ENCODE data around the gene ZCCHC9. TPM values are rescaled to one million over a fixed set of nuclear protein-coding genes. Genes with fewer than 3 reads are reported as not detected.

ZCCHC9 gene
- polyA plus RNA-seq, 1 donor, result 38.9 TPM

DNA sequence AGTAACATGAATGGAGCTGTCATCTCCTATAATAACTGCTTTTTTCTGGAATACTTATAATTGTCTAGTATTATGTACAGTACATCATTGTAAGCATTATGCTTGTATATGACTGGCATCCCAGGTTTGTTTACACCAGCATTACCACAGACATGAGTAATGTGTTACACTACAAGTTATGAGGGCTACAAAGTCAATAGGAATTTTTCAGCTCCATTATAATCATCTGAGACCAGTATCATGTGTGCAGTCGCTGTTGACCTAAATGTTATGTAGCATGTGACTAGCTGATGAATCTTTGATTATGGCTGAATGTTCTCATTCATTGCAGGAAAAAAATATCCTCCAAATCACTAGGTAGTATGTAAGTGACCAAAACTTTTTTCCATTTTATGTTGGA, 2.2 kb downstream of the ZCCHC9 start:
- no peak overlapping the region for H3K4me3 ChIP-seq (ENCODE audit: low read length)
- H3K9me3 ChIP-seq (ENCODE audit: control insufficient read depth, low read depth, low read length), result no peaks in the 10 kb centered on the region
- no CpG with 5 or more reads among the region's 1 CpG for WGBS (ENCODE audit: insufficient coverage, low lambda C conversion rate)
- no peak for DNase-seq
- no peak overlapping the region for H3K27ac ChIP-seq (ENCODE audit: low read length)
- H3K4me1 ChIP-seq (ENCODE audit: control insufficient read depth, insufficient read depth, low read length), result peaks cover 13% of the 10 kb centered on the region
- peaks cover 9% of the 10 kb centered on the region for H3K36me3 ChIP-seq (ENCODE audit: control insufficient read depth, insufficient read depth, low read length)
- H3K27me3 ChIP-seq (ENCODE audit: control insufficient read depth, insufficient read depth, low read length), result no peaks in the 10 kb centered on the region

DNA sequence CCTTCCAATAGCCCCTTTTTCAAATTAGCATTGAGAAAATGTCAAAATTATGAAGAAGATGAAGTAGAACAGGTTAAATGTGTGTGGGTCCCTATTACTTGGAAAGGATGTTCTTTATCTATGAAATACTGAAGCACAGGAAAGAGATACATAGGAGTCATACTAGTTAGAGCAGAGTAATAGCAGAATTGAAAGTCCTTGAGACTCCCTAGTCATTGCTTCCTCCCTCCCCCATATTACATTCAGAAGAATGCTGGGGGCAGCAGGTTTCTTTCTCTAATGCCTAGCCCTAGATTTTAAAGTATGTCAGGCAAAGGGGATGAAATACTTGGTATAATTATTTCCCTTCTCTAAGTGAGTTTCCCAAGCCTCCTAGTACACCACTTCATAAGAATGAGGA, 4.4 kb downstream of the ZCCHC9 start:
- Histone ChIP-seq H3K4me3 (ENCODE audit: low read length) (no peak overlapping the region), H3K4me1 (ENCODE audit: control insufficient read depth, insufficient read depth, low read length) (peaks cover 4% of the 10 kb centered on the region), H3K9me3 (ENCODE audit: control insufficient read depth, low read depth, low read length) (no peaks in the 10 kb centered on the region), H3K27ac (ENCODE audit: low read length) (no peak overlapping the region), H3K36me3 (ENCODE audit: control insufficient read depth, insufficient read depth, low read length) (peaks cover 18% of the 10 kb centered on the region), H3K27me3 (ENCODE audit: control insufficient read depth, insufficient read depth, low read length) (no peaks in the 10 kb centered on the region)
- no peak for DNase-seq

DNA sequence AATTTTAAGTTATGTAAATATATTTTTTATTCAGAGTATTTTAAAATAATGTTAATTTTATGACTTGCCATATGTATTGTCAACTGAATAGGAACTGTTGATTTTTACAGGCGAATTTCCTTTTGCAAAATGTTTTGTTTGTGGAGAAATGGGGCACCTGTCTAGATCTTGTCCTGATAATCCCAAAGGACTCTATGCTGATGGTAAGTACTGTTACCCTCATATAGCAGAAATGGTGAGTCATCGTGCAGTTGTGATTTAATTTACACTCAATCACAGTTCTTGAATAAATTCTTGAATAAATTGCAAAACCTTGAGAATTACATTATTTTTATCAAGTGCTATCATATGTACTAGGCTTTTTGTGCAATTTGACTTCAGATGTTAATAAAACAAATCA, 7.4 kb downstream of the ZCCHC9 start:
- no peak overlapping the region for H3K4me3 ChIP-seq (ENCODE audit: low read length)
- no peak for DNase-seq
- H3K27me3 ChIP-seq (ENCODE audit: control insufficient read depth, insufficient read depth, low read length), result no peaks in the 10 kb centered on the region
- H3K4me1 ChIP-seq (ENCODE audit: control insufficient read depth, insufficient read depth, low read length), result no peaks in the 10 kb centered on the region
- H3K36me3 ChIP-seq (ENCODE audit: control insufficient read depth, insufficient read depth, low read length), result peaks cover 34% of the 10 kb centered on the region
- no peaks in the 10 kb centered on the region for H3K9me3 ChIP-seq (ENCODE audit: control insufficient read depth, low read depth, low read length)
- no CpG with 5 or more reads among the region's 2 CpGs for WGBS (ENCODE audit: insufficient coverage, low lambda C conversion rate)
- no peak overlapping the region for H3K27ac ChIP-seq (ENCODE audit: low read length)

DNA sequence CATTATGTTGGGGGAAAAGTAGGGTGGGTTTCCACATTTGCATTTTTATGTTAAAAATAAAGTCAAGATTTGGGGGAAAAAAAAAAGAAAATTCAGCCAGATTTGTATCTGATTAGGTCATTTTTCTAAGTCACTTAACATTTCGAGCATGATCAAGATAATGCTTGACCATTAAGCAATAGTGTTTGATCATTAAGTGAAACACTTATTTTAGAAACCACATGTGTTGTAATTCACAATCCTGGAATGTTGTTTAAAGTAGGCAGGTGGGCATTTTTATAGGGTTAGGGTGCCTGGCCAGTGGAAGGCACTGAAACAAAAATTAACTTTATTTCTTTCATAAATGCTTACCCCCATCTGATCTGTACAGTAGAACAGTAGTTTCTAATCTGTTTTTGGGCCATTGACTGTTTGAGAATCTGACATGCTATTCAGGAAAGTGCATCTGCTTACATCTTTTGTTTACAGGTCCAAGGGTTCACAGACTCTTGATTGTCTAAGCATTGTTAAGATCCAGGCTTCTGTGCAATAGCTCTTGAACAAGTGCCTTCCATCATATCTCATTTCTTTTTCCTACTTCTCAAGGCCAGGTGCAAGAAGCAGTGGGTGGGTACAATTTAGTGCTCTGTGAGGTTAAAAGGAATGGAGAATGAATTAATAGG, 9.1 kb downstream of the ZCCHC9 start:
- no peak overlapping the region for H3K27ac ChIP-seq (ENCODE audit: low read length)
- 83% methylated on average over 1 of the region's 1 CpG for WGBS (ENCODE audit: insufficient coverage, low lambda C conversion rate)

DNA sequence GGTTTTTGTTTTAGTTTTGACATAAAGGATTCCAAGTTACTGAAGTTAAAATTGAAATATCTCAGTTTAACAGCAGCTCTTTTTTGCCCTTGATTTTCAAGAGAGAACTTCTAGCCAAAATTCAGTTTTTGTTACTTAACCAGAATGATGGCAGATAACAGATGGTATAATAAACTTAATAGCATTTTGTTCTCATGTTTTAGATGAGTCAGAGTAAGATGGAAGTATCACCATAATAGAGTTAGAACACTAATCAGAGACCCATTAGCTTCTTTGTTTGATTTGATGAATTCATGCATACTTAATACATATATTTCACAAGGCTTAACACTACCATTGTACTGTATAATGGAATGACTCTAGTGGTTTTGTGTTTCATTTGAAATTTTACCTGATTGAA, 11.9 kb downstream of the ZCCHC9 start:
- no peaks in the 10 kb centered on the region for H3K4me1 ChIP-seq (ENCODE audit: control insufficient read depth, insufficient read depth, low read length)
- DNase-seq, result no peak
- H3K27me3 ChIP-seq (ENCODE audit: control insufficient read depth, insufficient read depth, low read length), result no peaks in the 10 kb centered on the region
- H3K27ac ChIP-seq (ENCODE audit: low read length), result no peak overlapping the region
- no peaks in the 10 kb centered on the region for H3K9me3 ChIP-seq (ENCODE audit: control insufficient read depth, low read depth, low read length)
- no peak overlapping the region for H3K4me3 ChIP-seq (ENCODE audit: low read length)
- H3K36me3 ChIP-seq (ENCODE audit: control insufficient read depth, insufficient read depth, low read length), result peaks cover 33% of the 10 kb centered on the region

More for the DNA sequence above, 9.1 kb downstream of the ZCCHC9 start:
- no peaks in the 10 kb centered on the region for H3K27me3 ChIP-seq (ENCODE audit: control insufficient read depth, insufficient read depth, low read length)
- peaks cover 33% of the 10 kb centered on the region for H3K36me3 ChIP-seq (ENCODE audit: control insufficient read depth, insufficient read depth, low read length)
- no peak for DNase-seq
- H3K4me3 ChIP-seq (ENCODE audit: low read length), result no peak overlapping the region
- H3K4me1 ChIP-seq (ENCODE audit: control insufficient read depth, insufficient read depth, low read length), result no peaks in the 10 kb centered on the region
- no peaks in the 10 kb centered on the region for H3K9me3 ChIP-seq (ENCODE audit: control insufficient read depth, low read depth, low read length)

DNA sequence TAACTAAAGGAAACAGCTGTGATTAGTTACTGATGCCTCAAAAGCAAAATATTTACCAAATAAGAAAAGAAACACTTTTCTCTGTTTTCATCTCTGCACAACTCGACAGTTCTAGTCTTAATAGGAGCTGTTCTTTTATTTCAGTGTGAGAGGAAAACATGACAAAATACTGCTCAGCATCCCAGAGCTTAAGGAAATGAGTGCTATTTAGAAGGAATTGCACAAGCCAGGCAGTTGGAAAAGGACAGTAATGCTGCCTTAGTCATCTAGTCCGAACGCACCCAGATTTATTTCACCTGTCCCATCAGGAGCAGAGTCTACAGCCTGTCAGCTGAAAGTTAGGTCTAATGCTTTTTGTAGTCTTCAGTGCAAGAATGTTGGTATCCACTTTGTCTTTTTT, 12.3 kb downstream of the ZCCHC9 start:
- Histone ChIP-seq H3K36me3 (ENCODE audit: control insufficient read depth, insufficient read depth, low read length) (peaks cover 31% of the 10 kb centered on the region), H3K9me3 (ENCODE audit: control insufficient read depth, low read depth, low read length) (no peaks in the 10 kb centered on the region), H3K4me1 (ENCODE audit: control insufficient read depth, insufficient read depth, low read length) (no peaks in the 10 kb centered on the region), H3K4me3 (ENCODE audit: low read length) (no peak overlapping the region), H3K27me3 (ENCODE audit: control insufficient read depth, insufficient read depth, low read length) (no peaks in the 10 kb centered on the region), H3K27ac (ENCODE audit: low read length) (no peak overlapping the region)
- no CpG with 5 or more reads among the region's 3 CpGs for WGBS (ENCODE audit: insufficient coverage, low lambda C conversion rate)
- DNase-seq, result no peak

DNA sequence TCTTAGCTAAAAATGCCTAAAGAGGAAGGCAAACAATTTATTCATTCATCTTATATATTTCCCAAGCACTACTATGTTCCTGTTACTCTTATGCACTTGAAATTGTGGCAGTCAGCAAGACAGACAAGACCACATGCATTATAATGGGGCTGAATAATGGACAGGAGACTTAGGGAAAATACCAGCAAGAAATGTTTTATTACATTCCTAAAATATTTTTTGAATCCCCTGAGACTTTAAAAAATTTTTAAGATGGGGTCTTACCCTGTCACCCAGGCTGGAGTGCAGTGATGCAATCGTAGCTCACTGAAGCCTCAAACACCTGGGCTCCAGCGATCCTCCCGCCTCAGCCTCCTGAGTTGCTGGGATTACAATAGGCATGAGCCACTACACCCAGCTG, 13.2 kb downstream of the ZCCHC9 start:
- Histone ChIP-seq H3K9me3 (ENCODE audit: control insufficient read depth, low read depth, low read length) (no peaks in the 10 kb centered on the region), H3K36me3 (ENCODE audit: control insufficient read depth, insufficient read depth, low read length) (peaks cover 27% of the 10 kb centered on the region), H3K27ac (ENCODE audit: low read length) (no peak overlapping the region), H3K4me1 (ENCODE audit: control insufficient read depth, insufficient read depth, low read length) (no peaks in the 10 kb centered on the region), H3K27me3 (ENCODE audit: control insufficient read depth, insufficient read depth, low read length) (no peaks in the 10 kb centered on the region), H3K4me3 (ENCODE audit: low read length) (no peak overlapping the region)
- WGBS (ENCODE audit: insufficient coverage, low lambda C conversion rate), result no CpG with 5 or more reads among the region's 3 CpGs
- no peak for DNase-seq

DNA sequence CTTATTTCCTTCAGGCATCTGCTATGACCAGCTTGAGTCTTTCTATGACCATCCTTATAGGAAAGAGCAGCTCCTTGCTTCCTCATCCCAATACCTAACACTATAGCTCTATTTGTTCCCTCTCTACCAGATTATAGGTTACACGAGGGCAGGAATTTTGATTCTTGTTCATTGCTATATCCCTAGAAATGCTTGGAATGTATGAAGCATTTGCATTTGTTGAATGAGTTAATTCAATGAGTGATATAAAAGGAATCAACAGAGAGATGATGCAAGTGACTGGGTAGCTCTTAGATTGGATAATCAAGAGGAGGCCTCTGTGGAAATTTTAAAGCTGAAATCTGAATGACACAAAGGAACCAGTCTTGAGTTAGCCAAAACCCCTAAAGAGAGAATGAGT, 13.9 kb downstream of the ZCCHC9 start:
- Histone ChIP-seq H3K4me1 (ENCODE audit: control insufficient read depth, insufficient read depth, low read length) (no peaks in the 10 kb centered on the region), H3K4me3 (ENCODE audit: low read length) (no peak overlapping the region), H3K36me3 (ENCODE audit: control insufficient read depth, insufficient read depth, low read length) (peaks cover 22% of the 10 kb centered on the region), H3K27ac (ENCODE audit: low read length) (no peak overlapping the region), H3K27me3 (ENCODE audit: control insufficient read depth, insufficient read depth, low read length) (no peaks in the 10 kb centered on the region), H3K9me3 (ENCODE audit: control insufficient read depth, low read depth, low read length) (no peaks in the 10 kb centered on the region)
- no CpG with 5 or more reads among the region's 1 CpG for WGBS (ENCODE audit: insufficient coverage, low lambda C conversion rate)
- no peak for DNase-seq

DNA sequence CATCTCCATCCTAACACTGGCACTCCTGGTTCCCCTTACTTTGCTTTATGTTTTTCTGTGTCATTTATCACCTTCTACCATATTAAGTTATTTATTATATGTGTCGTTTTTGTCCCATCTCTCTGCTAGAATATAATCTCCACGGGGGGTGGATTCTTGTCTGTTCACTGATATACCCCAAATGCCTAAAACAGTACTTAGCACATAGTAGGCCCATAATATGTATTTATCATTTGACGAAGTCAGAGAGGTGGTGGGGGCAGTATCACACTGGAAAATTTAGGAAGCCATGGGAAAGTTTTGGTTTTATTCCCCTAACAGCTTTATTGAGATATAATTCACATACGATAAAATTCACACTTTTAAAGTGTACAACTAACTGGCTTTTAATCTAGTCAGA, 14.4 kb downstream of the ZCCHC9 start:
- 80% methylated on average over 2 of the region's 4 CpGs for WGBS (ENCODE audit: insufficient coverage, low lambda C conversion rate)
- no peak for DNase-seq
- no peaks in the 10 kb centered on the region for H3K27me3 ChIP-seq (ENCODE audit: control insufficient read depth, insufficient read depth, low read length)
- no peak overlapping the region for H3K27ac ChIP-seq (ENCODE audit: low read length)
- no peaks in the 10 kb centered on the region for H3K4me1 ChIP-seq (ENCODE audit: control insufficient read depth, insufficient read depth, low read length)
- no peaks in the 10 kb centered on the region for H3K9me3 ChIP-seq (ENCODE audit: control insufficient read depth, low read depth, low read length)
- H3K36me3 ChIP-seq (ENCODE audit: control insufficient read depth, insufficient read depth, low read length), result peaks cover 22% of the 10 kb centered on the region
- H3K4me3 ChIP-seq (ENCODE audit: low read length), result no peak overlapping the region

DNA sequence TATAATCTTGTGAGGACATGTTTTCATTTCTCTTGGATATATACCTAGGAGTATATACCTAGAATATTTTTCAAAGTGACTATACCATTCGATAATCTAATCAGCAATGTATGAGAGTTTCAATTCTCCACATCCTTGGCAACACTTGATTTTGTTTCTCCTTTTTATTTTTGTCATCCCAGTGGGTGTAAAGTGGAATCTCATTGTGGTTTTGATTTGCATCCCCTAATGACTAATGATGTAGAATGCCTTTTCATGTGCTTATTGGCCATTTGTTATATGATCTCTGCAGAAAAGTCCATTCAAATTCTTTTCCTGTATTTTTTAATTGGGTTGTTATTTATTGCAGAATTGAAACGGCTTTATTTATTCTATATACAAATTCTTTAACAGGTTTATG, 15.2 kb downstream of the ZCCHC9 start:
- H3K27me3 ChIP-seq (ENCODE audit: control insufficient read depth, insufficient read depth, low read length), result no peaks in the 10 kb centered on the region
- H3K4me3 ChIP-seq (ENCODE audit: low read length), result no peak overlapping the region
- DNase-seq, result no peak
- WGBS (ENCODE audit: insufficient coverage, low lambda C conversion rate), result 82% methylated on average over 1 of the region's 2 CpGs
- no peak overlapping the region for H3K27ac ChIP-seq (ENCODE audit: low read length)
- no peaks in the 10 kb centered on the region for H3K9me3 ChIP-seq (ENCODE audit: control insufficient read depth, low read depth, low read length)
- H3K36me3 ChIP-seq (ENCODE audit: control insufficient read depth, insufficient read depth, low read length), result peaks cover 16% of the 10 kb centered on the region
- H3K4me1 ChIP-seq (ENCODE audit: control insufficient read depth, insufficient read depth, low read length), result no peaks in the 10 kb centered on the region

DNA sequence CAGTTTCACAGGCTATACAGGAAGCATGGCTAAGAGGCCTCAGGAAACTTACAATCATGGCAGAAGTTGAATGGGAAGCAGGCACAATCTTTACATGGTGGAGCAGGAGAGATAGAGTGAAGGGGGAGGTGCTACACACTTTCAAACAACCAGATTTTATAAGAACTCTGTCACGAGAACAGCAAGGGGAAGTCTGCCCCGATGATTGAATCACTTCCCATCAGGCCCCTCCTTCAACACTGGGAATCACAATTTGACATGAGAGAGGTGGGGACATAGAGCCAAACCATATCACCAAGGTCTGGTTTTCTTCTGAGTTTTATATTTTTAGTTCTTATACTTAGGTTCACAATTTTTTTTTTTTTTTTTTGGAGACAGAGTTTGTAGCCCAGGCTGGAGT, 16.1 kb downstream of the ZCCHC9 start:
- H3K4me1 ChIP-seq (ENCODE audit: control insufficient read depth, insufficient read depth, low read length), result no peaks in the 10 kb centered on the region
- H3K9me3 ChIP-seq (ENCODE audit: control insufficient read depth, low read depth, low read length), result no peaks in the 10 kb centered on the region
- H3K27me3 ChIP-seq (ENCODE audit: control insufficient read depth, insufficient read depth, low read length), result no peaks in the 10 kb centered on the region
- DNase-seq, result no peak
- no peak overlapping the region for H3K4me3 ChIP-seq (ENCODE audit: low read length)
- WGBS (ENCODE audit: insufficient coverage, low lambda C conversion rate), result no CpG with 5 or more reads among the region's 2 CpGs
- H3K27ac ChIP-seq (ENCODE audit: low read length), result no peak overlapping the region
- H3K36me3 ChIP-seq (ENCODE audit: control insufficient read depth, insufficient read depth, low read length), result peaks cover 10% of the 10 kb centered on the region
